ENCODE results near the gene HMX2. TPM values are rescaled to one million over a fixed set of nuclear protein-coding genes. Genes with fewer than 3 reads are reported as not detected.
A peak's percentile ranks its signal among the peaks of the same experiment; 100 is the strongest.

The HMX2 gene
- total RNA-seq, 1 donor from 2014 or later: not detected

- no peaks in the 10 kb centered on the region for H3K4me1 ChIP-seq
These were observed 38.5 kb upstream of the HMX2 start for GRCh38 chr10:123109466-123109865.

DNA sequence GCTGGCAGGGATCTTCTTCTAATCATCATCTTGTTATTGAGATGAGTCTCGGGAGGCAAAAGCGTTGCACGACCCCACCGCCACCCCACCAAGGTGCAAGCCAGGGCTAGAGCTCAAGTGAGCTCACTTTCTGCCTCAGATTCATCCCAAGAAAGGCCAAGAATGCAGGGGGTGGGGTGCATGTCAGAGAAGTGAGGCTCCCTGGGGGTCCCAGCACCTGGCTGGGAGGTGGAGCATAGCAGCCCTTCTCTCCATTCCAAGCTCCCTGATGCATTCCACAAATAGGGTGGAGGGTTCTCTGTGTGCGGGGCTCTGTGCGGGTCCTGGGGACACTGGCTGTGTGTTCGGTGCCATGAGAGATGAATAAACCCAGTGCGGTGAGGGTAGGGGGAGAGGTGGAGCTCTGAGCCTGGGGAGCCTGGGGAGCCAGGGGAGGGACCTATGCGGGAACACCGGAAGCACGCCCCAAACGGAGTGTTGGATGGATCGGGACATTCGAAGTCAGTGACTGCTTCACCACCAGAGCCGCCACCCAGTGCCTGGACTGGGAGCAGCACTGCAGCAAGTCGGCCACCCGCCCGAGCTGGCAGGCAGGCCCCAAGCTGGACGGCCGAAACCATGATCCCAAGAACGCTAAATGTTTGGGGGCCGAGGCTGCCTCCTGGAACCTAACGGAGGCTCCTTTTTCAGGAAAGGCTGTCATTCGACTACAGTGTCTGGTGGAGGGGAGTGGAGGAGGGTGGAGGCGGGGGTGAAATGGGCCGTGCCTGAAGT lies 30.1 kb upstream of the HMX2 start:
- peaks cover 56% of the 10 kb centered on the region for H3K27me3 ChIP-seq (ENCODE audit: low read depth)
- H3K4me3 ChIP-seq: no peak overlapping the region
- intact Hi-C loops (cut with DNase I): no loop called here
- no peaks in the 10 kb centered on the region for H3K36me3 ChIP-seq
- no peaks in the 10 kb centered on the region for H3K9me3 ChIP-seq
- ATAC-seq (peak; percentile 35), DNase-seq (no peak)
- no peak overlapping the region for H3K27ac ChIP-seq
- TF ChIP-seq CTCF (IDR thresholded peaks at IDR 0.05): no peak
- H3K4me1 ChIP-seq: no peaks in the 10 kb centered on the region

More at GRCh38 chr10:123109466-123109865, 38.5 kb upstream of the HMX2 start:
- no peak for TF ChIP-seq CTCF (IDR thresholded peaks at IDR 0.05)
- Histone ChIP-seq H3K4me3 (no peak overlapping the region), H3K36me3 (no peaks in the 10 kb centered on the region), H3K27ac (no peak overlapping the region), H3K9me3 (no peaks in the 10 kb centered on the region), H3K27me3 (ENCODE audit: low read depth) (peaks cover 6% of the 10 kb centered on the region)
- no peak for ATAC-seq
- intact Hi-C loops (cut with DNase I): no loop called here
- no peak for DNase-seq

GRCh38 chr10:123119081-123119480 lies 28.9 kb upstream of the HMX2 start:
- intact Hi-C loops (cut with DNase I): no loop called here

GRCh38 chr10:123126246-123126645 lies 21.7 kb upstream of the HMX2 start:
- Histone ChIP-seq H3K9me3 (no peaks in the 10 kb centered on the region), H3K36me3 (no peaks in the 10 kb centered on the region), H3K27ac (no peak overlapping the region), H3K4me1 (no peaks in the 10 kb centered on the region), H3K4me3 (no peak overlapping the region), H3K27me3 (ENCODE audit: low read depth) (peaks cover 81% of the 10 kb centered on the region)
- intact Hi-C loops (cut with DNase I): no loop called here
- ATAC-seq (no peak), DNase-seq (no peak)
- no peak for TF ChIP-seq CTCF (IDR thresholded peaks at IDR 0.05)

More at GRCh38 chr10:123119081-123119480, 28.9 kb upstream of the HMX2 start:
- Histone ChIP-seq H3K27ac (no peak overlapping the region), H3K4me3 (no peak overlapping the region), H3K36me3 (no peaks in the 10 kb centered on the region), H3K27me3 (ENCODE audit: low read depth) (peaks cover 57% of the 10 kb centered on the region), H3K9me3 (no peaks in the 10 kb centered on the region), H3K4me1 (no peaks in the 10 kb centered on the region)
- ATAC-seq (no peak), DNase-seq (no peak)
- TF ChIP-seq CTCF (IDR thresholded peaks at IDR 0.05): no peak

- TF ChIP-seq CTCF (IDR thresholded peaks at IDR 0.05): no peak
- Histone ChIP-seq H3K9me3 (no peaks in the 10 kb centered on the region), H3K36me3 (no peaks in the 10 kb centered on the region), H3K27me3 (ENCODE audit: low read depth) (peaks cover 96% of the 10 kb centered on the region), H3K4me1 (peaks cover 21% of the 10 kb centered on the region), H3K27ac (no peak overlapping the region), H3K4me3 (no peak overlapping the region)
- ATAC-seq (no peak), DNase-seq (no peak)
- intact Hi-C loops (cut with DNase I): loop anchor here (5.0 kb wide), 1 partner anchor 433 kb away; no protein-coding TSS in a partner anchor
These were observed 18.2 kb upstream of the HMX2 start for GRCh38 chr10:123129618-123130271.

Measured in lower lobe of right lung (tissue), 2 donors.